HG02588 (cell line): Measurements from ENCODE around the gene ZNF569.
A peak's percentile ranks its signal among the peaks of the same experiment; 100 is the strongest.
"Not testable (repeated sequence)": the region's sequence is repeated elsewhere in the genome, so short reads cannot be mapped to it uniquely, and the experiment has no call there.

Experiments
- ATAC-seq: cut with Tn5 transposase; IDR thresholded peaks from one replicate; pipeline ENCODE4 v1.9.1; 2021; ENCODE audit warnings: mild to moderate bottlenecking, moderate library complexity; ENCODE audit not compliant: unreplicated experiment

The ZNF569 gene

GRCh38 chr19:37403403-37403802 is 63.8 kb downstream of the ZNF569 start:
- ATAC-seq, result no peak

GRCh38 chr19:37401078-37401477 is 66.2 kb downstream of the ZNF569 start:
- no peak for ATAC-seq

GRCh38 chr19:37391399-37391798 is 75.8 kb downstream of the ZNF569 start:
- ATAC-seq, result not testable (repeated sequence)

- ATAC-seq, result no peak
These were observed 78.0 kb downstream of the ZNF569 start for GRCh38 chr19:37389234-37389633.

GRCh38 chr19:37370880-37371661 is 96.2 kb downstream of the ZNF569 start, which contains the start of gene ZNF527:
Gene ZNF527, plus strand, starts transcription at chr19:37371099. Its CDS starts 3,100 bp downstream, at chr19:37374199.
- peak; percentile 92 for ATAC-seq

GRCh38 chr19:37370386-37370879 is 96.8 kb downstream of the ZNF569 start:
- ATAC-seq, result peak; percentile 14

GRCh38 chr19:37362733-37363132 is 104.5 kb downstream of the ZNF569 start:
- ATAC-seq, result no peak

- no peak for ATAC-seq
These were observed 105.2 kb downstream of the ZNF569 start for GRCh38 chr19:37361994-37362393.
